Right lung (tissue), 5 donors: ENCODE results near the gene THUMPD3. TPM values are rescaled to one million over a fixed set of nuclear protein-coding genes. Genes with fewer than 3 reads are reported as not detected.

ENCODE experiments used
- DNase-seq, 2 donors: peaks; one replicate each; pipeline ENCODE4 v3.0.0-alpha.2; 2013
- polyA plus RNA-seq, 5 donors: library from polyadenylated mRNA; unstranded; fragments of 120-200 nt; gene quantifications; one replicate each; pipeline versions ENCODE4 v1.2.1 to v1.2.3, GENCODE V29; 2013; ENCODE audit warnings: inconsistent platforms in 1 of 5, low replicate concordance in 1 of 5; ENCODE audit not compliant: insufficient read length in 5 of 5, insufficient read depth in 1 of 5

The THUMPD3 gene
- polyA plus RNA-seq, 5 donors: 41.4 to 62.2 (median 49.6) TPM

DNA sequence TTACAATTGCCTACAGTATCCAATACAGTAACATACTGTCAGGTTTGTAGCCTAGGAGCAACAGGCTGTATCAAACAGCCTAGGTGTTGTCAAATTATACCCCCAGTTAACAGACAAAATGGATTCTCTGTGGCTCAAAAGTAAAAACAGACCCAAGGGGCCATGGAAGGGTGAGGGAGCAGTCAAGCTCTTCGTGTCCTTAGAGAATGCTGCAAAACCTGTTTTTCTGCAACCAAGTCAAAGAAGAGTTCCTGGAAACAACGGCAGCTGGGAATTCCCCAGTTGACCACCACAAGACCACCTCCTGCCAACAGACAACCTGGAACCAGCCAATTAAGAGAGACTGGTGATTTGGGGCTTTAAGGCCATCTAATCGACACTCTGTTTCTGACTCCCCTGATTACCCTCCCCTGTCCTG is 11.1 kb upstream of the THUMPD3 start:
- DNase-seq: peak; percentile 25 to 29

DNA sequence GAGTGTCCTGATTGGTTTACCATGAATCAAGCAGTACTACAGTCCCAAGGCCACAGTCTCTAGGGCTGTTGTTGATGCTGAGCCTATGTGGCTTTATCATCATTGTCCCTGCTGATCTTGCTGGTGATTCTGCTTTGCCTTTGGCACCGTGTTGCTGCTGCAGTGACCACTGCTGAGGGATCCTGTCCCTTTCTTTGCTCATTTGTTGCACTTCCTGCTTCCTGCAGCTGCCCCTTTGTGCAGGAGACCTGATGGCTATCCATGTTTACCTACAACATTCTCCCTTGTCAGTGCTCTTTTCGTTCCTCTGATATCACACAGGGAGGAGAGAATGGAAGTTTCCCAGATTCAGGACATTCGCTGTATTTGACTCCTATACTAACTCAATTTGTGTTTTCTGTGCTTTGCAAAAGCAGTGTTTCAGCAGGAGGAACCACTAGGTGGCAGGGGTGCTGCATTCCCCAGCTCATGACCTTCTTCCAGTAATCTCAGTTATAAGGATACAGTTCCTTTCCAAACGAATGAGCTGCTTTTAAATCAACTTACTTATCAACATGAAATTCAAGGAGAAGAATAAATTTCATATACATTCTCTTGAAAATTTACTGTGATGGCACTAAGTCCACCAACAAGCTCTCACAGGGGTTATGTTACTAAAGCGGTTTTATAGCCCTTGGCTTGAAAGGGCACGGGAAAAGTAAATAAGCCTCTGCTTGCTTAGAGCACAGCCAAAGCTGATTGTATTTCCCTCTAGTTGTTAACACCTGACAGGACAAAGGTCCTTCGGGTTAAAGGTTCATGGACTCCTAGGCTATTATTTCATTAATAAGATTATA is 9.7 kb upstream of the THUMPD3 start:
- peak; percentile 54 to 66 for DNase-seq

DNA sequence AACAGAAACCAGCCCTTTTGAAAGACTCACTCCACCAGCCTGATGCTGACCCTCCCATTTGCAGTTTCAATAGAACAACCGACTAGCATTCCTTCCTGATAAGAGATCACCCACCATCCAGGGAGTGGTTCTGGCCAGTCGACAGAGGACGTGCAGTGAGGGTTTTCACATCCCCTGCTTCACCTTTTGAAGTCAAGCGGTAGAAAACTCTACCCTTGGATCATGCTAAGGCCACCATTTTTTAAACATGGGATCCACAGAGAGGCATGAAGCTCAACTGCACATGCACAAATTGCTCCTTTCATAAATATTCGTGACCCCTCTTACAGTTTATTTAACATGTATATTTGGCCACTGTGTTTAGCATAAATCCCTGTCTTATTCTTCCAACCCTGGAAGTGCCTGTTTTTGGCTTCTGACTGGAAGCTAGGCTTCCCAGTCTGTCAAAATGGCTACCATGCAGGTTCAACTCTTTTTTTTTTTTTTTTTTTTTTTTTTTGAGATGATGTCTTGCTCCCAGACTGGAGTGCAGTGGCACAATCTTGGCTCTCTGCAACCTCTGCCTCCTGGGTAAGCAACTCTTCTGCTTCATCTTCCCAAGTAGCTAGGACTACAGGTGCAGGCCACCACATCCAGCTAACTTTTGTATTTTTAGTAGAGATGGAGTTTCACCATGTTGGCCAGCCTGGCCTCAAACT is 1.0 kb upstream of the THUMPD3 start:
- no peak for DNase-seq

DNA sequence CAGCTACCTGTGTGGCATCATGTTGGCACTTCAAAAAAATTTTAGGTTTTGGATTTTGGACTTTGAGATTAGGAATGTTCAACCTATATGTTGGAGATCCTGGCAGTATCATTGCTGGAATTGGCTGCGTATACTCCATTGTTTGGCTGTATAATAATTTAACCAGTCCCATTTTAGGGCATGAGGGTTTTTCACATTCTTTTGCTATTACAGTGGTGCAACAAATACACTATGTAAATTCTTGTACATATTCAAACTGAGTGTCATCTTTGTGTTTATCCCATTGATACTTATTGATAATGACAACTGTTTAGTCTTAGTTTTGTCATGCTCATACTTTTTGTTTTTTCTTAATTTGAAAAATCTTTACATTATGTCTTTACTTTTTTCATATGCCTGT is 6.7 kb downstream of the THUMPD3 start:
- no peak for DNase-seq

DNA sequence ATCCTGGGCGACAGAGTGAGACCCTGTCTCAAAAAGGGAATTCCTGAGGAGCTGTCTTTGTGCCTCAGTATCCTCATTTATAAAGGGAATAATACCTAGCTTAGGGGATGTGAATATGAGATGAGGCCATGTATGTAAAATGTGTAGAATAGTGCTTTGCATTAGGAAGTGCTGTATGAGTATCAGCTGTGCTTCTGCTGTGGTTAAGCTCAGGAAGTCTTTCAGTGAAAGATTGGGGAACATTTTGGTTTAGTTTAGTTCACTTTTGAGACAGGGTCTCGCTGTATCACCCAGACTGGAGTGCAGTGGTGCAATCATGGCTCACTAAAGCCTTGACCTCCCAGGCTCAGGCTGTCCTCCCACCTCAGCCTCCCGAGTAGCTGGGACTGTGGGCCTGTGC is 10.6 kb downstream of the THUMPD3 start:
- no peak for DNase-seq

DNA sequence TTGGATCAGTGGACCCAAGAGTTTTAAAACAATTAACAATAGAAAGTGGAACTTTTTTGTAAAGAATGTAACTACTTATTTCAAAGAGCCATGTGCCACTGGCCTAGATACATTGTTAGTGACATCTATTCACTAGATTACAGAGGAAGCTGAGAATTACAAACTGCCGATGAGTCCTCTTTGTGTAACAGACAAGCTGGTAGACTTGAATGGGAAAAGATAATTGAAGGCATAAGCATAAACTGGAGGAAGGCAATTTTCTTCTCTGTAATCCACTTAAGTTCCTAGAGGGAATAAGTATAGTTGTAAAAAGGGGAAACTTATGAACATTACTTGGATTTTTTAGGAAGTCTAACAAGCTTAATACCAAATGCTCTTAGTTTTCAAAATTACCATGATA is 15.1 kb downstream of the THUMPD3 start:
- DNase-seq: no peak

DNA sequence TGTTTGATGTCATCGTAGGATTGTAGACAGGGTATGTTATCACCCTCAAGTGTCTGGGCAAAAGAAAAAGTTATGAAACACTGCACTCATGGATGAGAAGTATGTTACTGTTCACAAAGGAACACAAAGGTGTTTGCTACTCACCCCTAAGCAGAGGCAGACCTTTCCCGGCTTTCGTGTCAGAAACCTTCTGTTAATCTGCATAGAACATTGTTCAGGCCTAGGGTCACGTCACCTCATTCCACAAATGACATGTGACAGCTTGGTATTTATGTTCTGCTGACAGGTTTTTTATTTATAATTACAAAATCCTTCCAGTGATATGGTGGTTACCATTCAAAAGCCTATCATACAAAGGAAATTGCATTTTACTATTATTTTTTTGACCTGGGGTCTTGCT is 16.5 kb downstream of the THUMPD3 start:
- DNase-seq: no peak

DNA sequence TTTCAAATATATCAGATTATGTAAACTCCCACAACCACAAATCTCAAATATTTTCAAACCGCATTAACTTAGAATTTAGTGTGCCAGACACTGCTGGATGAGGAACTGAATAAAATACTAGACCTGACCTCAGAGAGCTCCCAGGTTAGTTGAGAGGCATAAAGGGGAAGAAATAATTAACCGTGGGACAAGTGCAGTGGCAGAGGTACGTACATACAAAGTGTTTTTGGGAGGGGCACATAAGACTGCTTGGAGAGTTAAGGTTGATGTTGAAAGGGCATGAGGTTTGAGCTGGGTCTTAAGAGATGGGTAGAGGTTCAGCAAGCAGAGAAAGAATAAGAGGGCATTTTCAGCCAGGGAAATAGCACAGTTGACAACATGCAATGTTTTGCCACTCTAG is 17.2 kb downstream of the THUMPD3 start:
- DNase-seq: no peak

DNA sequence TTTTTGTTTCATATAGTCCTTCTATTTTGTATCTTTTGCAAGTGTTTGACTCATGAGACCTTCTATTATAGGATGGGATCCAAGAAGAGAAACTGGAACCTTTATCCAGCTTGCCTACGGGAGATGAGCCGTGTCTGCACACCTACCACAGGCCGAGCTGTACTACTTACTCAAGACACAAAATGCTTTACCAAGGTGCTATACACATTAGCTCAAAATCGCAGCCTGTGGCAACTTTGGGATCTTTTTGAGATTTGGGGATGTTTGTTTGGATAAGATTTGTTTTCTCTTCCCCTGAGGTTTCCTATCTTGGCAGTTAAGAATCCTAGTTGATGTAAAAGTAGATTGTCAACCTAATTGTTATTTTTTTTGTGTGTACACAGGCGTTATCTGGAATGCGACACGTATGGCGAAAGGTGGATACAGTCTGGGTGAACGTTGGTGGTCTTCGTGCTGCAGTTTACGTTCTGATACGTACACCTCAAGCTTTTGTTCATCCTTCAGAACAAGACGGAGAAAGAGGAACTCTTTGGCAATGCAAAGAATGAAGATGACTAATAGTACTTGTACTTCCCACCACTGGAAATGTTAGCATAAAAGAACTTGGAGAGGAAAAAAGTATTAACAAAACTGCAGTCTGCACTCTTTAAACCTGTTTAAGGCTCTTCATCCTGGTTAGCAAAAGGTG is 21.4 kb downstream of the THUMPD3 start:
- no peak for DNase-seq

DNA sequence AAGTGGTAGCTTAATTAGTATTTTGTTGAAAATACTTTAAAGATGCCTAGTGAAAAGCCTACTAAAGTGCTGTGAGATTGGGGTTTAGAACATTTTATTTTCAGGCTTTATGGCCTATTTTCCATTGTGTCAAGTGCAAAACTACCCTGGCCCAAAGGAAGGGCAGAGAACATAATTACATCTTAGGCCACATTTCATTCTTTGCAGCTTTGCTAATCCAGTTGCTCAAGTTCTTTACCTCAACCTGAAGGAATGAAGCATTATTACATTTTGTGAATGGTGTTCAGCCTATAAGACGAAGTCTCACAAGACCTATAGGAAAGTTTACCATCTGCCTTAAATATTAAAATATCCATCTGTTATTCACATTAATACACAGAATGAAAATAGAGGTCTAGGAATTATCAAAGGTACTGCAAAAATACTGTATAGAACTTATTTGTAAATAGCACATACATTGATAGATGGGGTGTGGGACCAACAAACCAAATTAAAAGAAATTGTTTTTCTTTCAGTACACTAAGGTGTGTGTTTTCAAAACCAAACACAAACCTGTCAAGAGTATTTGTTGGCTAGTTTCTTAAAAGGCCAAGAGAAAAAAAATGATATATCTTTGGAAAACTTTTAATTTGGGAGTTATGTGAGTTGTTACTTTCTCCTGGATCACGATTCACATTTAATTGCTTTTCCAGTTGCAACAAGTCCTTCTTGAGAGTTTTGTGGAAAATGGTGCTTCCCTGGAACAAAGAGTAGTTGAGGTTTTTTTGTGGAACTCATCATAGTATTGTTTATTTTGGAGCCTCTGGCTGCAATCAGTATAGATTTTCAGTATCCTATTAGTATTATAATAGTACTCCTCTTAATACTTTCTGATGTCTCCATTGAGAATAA is 22.6 kb downstream of the THUMPD3 start:
- no peak for DNase-seq

DNA sequence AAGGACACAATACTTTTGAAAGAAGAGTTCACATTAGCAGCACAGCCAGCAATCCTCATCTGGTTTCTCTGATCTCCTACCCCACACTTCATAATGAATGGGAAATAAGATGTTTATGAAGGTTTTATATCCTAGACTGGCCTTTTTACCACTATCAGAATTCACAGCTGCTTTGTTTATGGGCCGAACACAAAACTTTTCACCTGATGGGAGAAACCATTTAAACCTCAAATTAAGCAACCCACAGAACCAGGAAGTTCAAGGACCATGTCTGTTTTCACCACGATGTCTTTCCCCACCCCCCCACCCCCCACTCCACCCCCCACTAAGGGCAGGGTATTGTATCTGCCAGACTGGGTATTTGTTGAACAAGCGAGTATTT is 23.2 kb downstream of the THUMPD3 start:
- no peak for DNase-seq

DNA sequence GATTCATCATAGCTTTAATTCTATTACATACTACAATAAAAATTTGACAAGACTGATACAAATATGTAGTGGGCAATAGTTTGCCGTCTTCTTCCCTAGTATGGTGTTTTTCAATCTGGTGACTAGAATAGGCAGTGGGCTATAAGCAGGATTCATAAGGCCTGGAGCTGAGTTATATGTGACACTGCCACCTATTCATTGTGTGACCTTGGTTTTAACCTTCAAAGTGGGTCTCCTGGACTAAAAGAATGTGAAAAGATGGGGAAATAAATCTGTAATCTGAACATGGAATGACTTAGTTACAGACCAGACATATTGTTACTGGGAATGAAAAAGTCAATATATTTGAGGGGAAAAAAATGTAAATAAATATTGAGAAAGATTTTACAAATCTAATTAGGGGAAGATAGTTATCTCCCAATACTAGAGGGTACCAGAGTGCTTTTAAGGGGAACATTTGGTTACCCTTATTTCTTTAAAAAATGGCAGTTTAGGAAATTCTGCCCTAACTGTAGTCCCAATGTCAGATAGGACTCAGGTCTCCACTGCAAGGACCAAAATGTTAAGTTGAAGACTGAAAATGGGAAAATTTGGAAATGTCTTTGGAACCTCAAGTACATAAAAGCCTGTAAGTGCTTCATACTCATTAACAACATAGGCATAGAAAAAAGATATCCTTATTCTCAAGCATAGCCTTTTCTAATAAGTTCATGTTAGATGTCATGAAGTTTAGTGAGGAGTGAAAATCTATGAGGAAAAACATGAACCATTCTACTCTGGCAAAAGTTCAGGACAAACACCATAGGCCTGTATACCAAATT is 23.9 kb downstream of the THUMPD3 start:
- no peak for DNase-seq

DNA sequence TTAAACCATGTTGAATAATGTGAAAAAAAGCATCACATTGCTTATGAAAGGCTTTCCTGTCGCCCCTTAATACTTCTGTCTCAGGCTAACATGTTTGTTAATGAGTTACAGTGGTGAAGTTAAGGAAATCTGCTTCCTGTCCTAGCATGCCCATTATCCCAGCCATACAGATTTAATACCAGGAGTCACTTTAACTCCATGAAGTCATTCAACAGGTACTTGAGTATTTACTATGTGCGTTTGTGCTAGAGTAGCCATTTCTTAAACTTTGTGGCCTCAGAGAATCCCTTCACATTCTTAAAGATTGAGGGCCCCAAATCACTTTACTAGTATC is 24.4 kb downstream of the THUMPD3 start:
- no peak for DNase-seq

DNA sequence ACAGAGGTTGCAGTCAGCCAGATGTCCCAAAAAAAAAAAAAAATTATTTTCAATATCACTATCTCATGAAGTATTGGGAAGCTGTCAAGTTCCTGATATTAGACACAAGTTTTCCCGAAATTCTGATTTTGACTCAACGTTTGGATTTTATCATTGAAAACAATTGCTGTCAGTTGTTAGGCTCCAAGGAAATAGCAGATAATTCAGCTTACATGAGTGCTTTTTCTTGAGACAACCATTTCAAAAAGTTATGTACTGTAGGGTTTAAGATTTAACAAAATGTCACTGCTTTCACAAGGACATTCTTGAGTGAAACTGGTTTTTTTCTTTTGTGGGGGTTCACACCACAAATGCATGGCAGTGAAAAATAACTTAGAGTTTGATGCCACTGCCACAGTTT is 25.3 kb downstream of the THUMPD3 start:
- DNase-seq: no peak

DNA sequence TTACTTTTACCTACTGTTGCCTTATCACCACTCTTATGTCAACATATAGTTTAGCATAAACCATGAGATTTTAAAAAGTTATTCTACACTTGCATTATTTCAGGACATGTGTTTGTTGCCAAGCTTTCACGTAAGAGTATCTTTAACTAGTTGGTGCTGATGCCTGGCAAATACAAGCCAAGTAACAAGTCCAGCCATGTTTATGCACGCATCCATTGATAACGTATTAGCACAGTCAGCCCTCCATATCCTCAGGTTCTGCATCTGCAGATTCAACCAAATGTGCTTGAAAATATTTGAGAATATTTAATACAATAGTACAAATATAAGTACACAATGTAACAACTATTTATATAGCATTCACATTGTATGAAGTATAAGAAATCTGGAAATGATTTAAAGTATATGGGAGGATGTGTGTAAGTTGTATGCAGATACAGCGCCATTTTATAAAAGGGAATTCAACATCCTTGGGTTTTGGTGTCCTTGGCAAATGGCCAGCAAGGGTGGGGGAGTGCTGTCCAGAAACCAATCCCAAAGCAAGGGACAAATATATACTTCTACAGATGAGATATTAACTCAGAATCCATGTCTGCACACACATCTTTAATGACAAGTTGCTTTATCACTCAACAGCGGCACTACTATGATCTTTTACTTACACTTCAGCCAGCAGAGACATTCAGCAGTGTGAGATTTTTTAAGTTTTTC is 25.9 kb downstream of the THUMPD3 start:
- no peak for DNase-seq

DNA sequence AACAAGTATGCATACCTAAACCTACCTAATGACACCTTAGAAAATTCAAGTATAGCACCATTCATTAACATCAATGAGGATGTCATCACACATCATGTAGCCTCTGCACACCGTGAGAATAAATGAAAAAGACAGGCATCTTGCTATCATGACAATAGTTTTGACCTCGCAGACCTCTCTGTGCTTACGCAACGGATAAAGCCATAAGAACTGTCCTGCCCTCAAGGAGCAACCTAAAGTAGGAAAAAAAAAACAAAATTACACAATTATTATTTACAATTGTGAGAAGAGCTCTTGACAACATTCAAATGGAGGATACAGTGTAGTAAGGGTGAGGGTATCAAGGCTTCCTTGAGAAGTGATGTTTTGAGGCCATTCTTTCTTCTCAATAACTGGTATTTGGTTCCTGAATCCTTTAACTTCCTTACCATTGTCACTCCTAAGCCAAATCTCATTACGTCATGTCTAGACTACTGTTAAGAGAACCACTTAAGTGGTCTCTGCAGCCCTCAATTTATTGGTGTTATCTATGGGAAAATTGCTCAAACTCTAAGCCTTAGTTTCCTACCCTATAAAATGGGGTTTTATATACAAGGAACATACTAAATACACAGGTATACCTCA is 27.5 kb downstream of the THUMPD3 start:
- no peak for DNase-seq

DNA sequence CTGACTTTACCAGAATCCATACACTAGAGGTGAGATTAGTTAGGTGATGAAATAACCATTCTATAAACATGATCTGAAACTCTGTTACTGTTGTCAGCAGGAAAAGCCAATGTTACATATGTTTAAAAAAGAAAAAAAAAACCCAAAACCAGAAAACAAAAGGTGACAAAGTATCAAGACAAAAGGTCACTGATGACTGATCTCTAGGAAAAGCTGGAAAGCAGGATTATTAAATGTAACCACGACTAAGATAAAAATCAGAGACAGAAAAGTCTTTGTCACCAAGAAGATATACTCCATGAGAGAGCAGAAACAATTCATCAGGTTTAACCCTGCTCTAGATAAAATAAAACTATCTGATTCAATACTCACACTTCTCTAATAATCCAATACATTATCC is 29.2 kb downstream of the THUMPD3 start:
- no peak for DNase-seq

DNA sequence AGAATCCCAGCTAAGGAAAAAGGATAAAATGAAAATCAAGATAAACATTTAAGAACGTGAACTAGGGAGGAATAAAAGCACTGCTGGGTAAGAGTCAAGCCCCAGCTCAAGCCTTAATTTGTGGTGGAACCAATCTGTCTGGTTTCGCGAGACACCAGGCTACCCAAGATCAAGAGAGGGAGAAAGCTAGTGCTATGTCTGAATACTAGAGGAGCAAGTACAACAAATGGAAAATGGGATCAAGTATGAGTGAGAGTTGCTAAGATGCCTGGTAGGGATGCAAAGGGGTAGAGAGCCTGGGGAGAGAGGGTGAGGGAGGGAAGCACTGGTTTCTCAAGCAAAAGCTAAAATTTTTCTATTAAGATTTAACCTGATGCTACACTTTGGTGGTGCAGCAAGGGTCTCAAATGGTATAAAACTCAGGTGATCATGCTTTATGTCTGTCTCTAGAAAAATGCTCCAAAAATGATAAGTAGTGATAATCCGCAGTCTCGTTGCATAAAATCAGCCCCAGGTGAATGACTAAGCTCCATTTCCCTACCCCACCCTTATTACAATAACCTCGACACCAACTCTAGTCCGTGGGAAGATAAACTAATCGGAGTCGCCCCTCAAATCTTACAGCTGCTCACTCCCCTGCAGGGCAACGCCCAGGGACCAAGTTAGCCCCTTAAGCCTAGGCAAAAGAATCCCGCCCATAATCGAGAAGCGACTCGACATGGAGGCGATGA is 32.9 kb downstream of the THUMPD3 start:
- DNase-seq: no peak

DNA sequence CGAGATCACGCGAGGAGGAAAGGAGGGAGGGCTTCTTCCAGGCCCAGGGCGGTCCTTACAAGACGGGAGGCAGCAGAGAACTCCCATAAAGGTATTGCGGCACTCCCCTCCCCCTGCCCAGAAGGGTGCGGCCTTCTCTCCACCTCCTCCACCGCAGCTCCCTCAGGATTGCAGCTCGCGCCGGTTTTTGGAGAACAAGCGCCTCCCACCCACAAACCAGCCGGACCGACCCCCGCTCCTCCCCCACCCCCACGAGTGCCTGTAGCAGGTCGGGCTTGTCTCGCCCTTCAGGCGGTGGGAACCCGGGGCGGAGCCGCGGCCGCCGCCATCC is 33.4 kb downstream of the THUMPD3 start:
- no peak for DNase-seq
